Suprapubic skin (tissue), 4 donors: Measurements from ENCODE around the gene FRMD3. TPM values are rescaled to one million over a fixed set of nuclear protein-coding genes. Genes with fewer than 3 reads are reported as not detected.

ENCODE experiments used
- DNase-seq, 2 donors: peaks; one replicate each; pipeline ENCODE4 v3.0.0-alpha.2; 2019; ENCODE audit warnings: low spot score in 2 of 2
- H3K27ac ChIP-seq: fragments of 200-600 bp; sonication (generic); one replicate; pipeline ENCODE4 v1.5.1; 2019
- H3K27me3 ChIP-seq: fragments of 200-600 bp; sonication (generic); one replicate; pipeline ENCODE4 v1.5.1; 2019
- H3K36me3 ChIP-seq: fragments of 200-600 bp; sonication (generic); one replicate; pipeline ENCODE4 v1.5.1; 2019
- H3K4me1 ChIP-seq: fragments of 200-600 bp; sonication (generic); one replicate; pipeline ENCODE4 v1.5.1; 2019
- H3K4me3 ChIP-seq: fragments of 200-600 bp; sonication (generic); one replicate; pipeline ENCODE4 v1.5.1; 2019; ENCODE audit warnings: mild to moderate bottlenecking
- H3K9me3 ChIP-seq: fragments of 200-600 bp; sonication (generic); one replicate; pipeline ENCODE4 v1.5.1; 2019
- EP300 ChIP-seq: sonication (generic); formaldehyde crosslinking; IDR thresholded peaks from one replicate; pipeline ENCODE4 v1.6.1; 2017; ENCODE audit warnings: antibody characterized with exemption
- POLR2A ChIP-seq, 2 donors: fragments of 450-650 bp; IDR thresholded peaks; one replicate each; pipeline ENCODE4 v1.6.1; 2017; ENCODE audit warnings: antibody characterized with exemption in 2 of 2, mild to moderate bottlenecking in 2 of 2, moderate library complexity in 2 of 2
- POLR2AphosphoS5 ChIP-seq, 3 donors: sonication (generic); formaldehyde crosslinking; IDR thresholded peaks; one replicate each; pipeline ENCODE4 v1.6.1; 2017; ENCODE audit warnings: antibody characterized with exemption in 3 of 3
- WGBS: methylation state at CpG from one replicate; pipeline ENCODE4 v1.1.5; 2018; 5-methylcytosine and 5-hydroxymethylcytosine counted together
- total RNA-seq, 4 donors: library from RNA; depleted of rRNA; stranded (reverse); fragments of >200 nt; gene quantifications; one replicate each; pipeline ENCODE4 v1.1.0, GENCODE V29; 2016
- TF ChIP-seq, protein P1 (sequence below), 2 donors: fragments of 200-600 bp in 1 of 2; fragments of 450-650 bp in 1 of 2; sonication (generic) in 1 of 2; IDR thresholded peaks; one replicate each; pipeline ENCODE4 v1.5.1; 2016 to 2019; ENCODE audit warnings: antibody characterized with exemption in 2 of 2, mild to moderate bottlenecking in 1 of 2, moderate library complexity in 1 of 2

The FRMD3 gene
- total RNA-seq, 4 donors from 2014 or later, result 2.8 to 7.0 (median 5.2) TPM

DNA sequence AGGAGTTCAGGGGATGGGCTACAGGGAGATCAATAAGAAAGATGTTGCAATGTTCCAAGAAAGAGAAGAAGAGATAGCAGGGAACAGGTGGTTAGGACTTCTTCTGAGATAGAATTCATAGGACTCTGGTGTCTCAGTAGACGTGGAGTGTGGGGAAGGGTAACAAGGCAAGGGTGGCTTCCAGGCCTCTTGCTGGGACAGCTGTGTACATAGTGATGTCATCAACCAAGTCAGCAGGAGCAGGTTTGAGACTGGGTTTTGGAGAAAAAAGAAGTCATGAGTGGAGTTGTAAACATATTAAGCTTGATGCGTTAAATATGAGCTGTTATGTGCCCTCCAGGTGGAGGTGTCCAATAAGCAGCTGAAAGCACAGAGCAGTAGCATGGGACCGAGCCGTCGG lies 263.4 kb downstream of the FRMD3 start:
- H3K36me3 ChIP-seq, result no peaks in the 10 kb centered on the region
- H3K4me3 ChIP-seq, result no peak overlapping the region
- H3K4me1 ChIP-seq, result no peaks in the 10 kb centered on the region
- 97% methylated on average over 5 of the region's 5 CpGs for WGBS
- no peaks in the 10 kb centered on the region for H3K9me3 ChIP-seq
- H3K27ac ChIP-seq, result no peak overlapping the region
- DNase-seq, result no peak
- H3K27me3 ChIP-seq, result no peaks in the 10 kb centered on the region
- TF ChIP-seq EP300, result no peak

DNA sequence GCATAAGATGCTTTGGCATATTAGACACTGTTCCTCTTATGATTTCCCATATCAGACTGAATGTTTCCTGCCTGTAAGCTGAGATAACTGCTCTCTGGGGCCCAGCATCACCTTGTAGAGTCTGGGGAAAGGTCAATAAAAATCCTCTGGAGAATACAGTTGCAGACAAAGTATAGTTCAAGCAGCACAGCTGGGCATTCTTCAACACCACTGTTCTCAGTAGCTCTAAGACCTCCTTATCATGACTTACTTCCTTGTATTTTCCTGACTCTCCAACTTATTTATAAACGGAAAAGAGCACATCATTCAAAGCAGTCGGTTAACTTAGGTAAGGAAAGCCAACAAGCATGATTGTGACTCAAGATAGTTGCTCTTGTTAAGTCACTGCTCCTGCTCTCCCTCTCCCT lies 266.5 kb downstream of the FRMD3 start:
- no peaks in the 10 kb centered on the region for H3K27me3 ChIP-seq
- no peak overlapping the region for H3K27ac ChIP-seq
- WGBS, result 86% methylated on average over 2 of the region's 2 CpGs
- no peak for DNase-seq
- no peaks in the 10 kb centered on the region for H3K4me1 ChIP-seq
- TF ChIP-seq POLR2A (IDR thresholded peaks at IDR 0.05), result no peak
- no peak for TF ChIP-seq EP300
- TF ChIP-seq, protein P1, sequence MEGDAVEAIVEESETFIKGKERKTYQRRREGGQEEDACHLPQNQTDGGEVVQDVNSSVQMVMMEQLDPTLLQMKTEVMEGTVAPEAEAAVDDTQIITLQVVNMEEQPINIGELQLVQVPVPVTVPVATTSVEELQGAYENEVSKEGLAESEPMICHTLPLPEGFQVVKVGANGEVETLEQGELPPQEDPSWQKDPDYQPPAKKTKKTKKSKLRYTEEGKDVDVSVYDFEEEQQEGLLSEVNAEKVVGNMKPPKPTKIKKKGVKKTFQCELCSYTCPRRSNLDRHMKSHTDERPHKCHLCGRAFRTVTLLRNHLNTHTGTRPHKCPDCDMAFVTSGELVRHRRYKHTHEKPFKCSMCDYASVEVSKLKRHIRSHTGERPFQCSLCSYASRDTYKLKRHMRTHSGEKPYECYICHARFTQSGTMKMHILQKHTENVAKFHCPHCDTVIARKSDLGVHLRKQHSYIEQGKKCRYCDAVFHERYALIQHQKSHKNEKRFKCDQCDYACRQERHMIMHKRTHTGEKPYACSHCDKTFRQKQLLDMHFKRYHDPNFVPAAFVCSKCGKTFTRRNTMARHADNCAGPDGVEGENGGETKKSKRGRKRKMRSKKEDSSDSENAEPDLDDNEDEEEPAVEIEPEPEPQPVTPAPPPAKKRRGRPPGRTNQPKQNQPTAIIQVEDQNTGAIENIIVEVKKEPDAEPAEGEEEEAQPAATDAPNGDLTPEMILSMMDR (IDR thresholded peaks at IDR 0.05), result no peak
- TF ChIP-seq POLR2AphosphoS5 (IDR thresholded peaks at IDR 0.05), result no peak
- no peaks in the 10 kb centered on the region for H3K9me3 ChIP-seq
- no peak overlapping the region for H3K4me3 ChIP-seq
- H3K36me3 ChIP-seq, result no peaks in the 10 kb centered on the region

DNA sequence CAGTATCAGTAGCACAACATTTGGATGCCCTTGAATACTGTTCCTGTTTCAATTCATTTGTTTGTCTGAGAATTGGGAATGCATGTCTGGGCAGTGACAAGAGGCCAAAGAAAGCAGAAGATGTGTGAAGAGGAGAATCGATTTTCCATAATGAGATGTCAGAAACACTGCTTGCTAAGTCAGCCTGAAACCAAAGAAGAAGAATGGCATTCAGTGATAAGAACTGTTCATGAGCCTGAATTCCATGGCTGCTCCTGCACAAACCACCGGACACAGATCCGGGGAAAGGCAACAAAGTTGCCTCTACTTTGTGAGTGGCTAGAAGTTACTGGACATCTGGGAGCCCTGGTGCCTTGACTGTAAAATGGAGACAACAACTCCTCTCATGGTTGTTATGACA lies 268.1 kb downstream of the FRMD3 start:
- Histone ChIP-seq H3K36me3 (no peaks in the 10 kb centered on the region), H3K4me3 (no peak overlapping the region), H3K27me3 (no peaks in the 10 kb centered on the region), H3K9me3 (no peaks in the 10 kb centered on the region), H3K4me1 (no peaks in the 10 kb centered on the region), H3K27ac (no peak overlapping the region)
- DNase-seq, result no peak
- TF ChIP-seq POLR2A (IDR thresholded peaks at IDR 0.05) (no peak), POLR2AphosphoS5 (IDR thresholded peaks at IDR 0.05) (no peak), EP300 (no peak)
- TF ChIP-seq, protein P1 (IDR thresholded peaks at IDR 0.05), result no peak
- 42% methylated on average over 3 of the region's 3 CpGs for WGBS

DNA sequence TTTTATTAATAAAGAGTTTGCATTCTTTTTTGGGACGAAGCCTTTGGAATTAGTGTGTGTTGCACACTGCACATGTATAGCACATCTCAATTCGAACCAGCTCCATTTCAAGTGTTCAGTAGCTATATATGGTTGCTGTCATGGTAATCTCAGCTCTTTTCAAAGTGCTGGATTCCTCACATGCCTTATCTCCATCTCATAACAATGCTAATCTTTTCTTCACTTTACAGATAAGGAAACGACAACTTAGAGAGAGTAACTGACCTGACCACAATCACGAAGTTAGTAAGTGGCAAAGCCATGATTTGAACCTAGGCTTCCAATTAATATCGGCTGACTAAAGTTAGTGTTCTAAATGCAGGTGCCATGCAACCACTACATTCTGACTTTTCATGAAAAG lies 270.5 kb downstream of the FRMD3 start:
- no peak for TF ChIP-seq EP300
- TF ChIP-seq POLR2AphosphoS5 (IDR thresholded peaks at IDR 0.05), result no peak
- no peak for TF ChIP-seq POLR2A (IDR thresholded peaks at IDR 0.05)
- TF ChIP-seq, protein P1 (IDR thresholded peaks at IDR 0.05), result no peak
- DNase-seq, result no peak
- H3K4me1 ChIP-seq, result no peaks in the 10 kb centered on the region
- no peak overlapping the region for H3K27ac ChIP-seq
- H3K9me3 ChIP-seq, result no peaks in the 10 kb centered on the region
- H3K27me3 ChIP-seq, result no peaks in the 10 kb centered on the region
- no peak overlapping the region for H3K4me3 ChIP-seq
- WGBS, result 89% methylated on average over 5 of the region's 5 CpGs
- H3K36me3 ChIP-seq, result no peaks in the 10 kb centered on the region

DNA sequence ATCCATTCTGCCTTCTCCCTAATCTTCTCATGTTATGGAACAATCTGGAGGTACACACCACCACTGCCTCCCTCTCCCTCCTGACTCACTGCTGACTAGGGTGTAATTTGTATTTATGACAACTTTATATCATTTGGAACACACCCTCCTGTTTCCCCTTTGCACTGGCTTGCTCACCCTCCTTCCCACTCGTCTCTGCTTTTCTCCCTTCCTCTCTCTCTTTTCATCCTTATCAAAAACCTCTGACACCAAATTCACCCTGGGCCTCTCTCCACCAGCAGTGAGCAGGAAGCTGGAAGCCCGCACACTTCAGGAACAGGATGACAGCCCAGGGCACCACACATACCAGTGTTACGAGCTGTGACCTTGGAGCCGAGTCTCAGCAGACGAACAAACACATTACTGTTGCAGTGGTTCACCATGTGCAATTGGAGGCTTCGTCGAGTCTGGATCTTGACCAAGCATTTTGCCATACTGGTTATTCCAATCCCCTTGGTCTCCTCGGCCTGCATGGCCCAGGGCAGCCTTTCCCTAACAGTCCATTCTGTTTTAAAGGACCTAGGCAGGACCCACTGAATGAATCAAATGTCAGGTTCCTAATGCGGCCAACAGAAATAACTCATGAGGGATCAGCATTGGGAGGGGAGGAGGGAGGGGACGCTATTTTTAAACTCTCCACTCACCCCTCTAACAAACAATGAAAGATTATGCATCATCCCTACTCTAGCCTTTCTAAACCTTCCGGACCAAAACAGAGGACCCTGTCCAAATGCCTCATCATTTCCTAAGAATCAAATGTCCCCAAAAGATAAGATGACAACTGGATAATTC lies 271.3 kb downstream of the FRMD3 start:
- H3K27ac ChIP-seq, result no peak overlapping the region

More for the DNA sequence above, 271.3 kb downstream of the FRMD3 start:
- Histone ChIP-seq H3K4me1 (no peaks in the 10 kb centered on the region), H3K9me3 (no peaks in the 10 kb centered on the region), H3K36me3 (no peaks in the 10 kb centered on the region), H3K27me3 (no peaks in the 10 kb centered on the region), H3K4me3 (no peak overlapping the region)
- DNase-seq, result no peak
- TF ChIP-seq, protein P1 (IDR thresholded peaks at IDR 0.05), result no peak
- TF ChIP-seq EP300 (no peak), POLR2AphosphoS5 (IDR thresholded peaks at IDR 0.05) (no peak)
- WGBS, result 53% methylated on average over 11 of the region's 11 CpGs
